ENCODE results near the gene CD6. TPM values are rescaled to one million over a fixed set of nuclear protein-coding genes. Genes with fewer than 3 reads are reported as not detected.

The CD6 gene
- total RNA-seq, 1 experiment from 2014 or later, result not detected

GRCh38 chr11:60952742-60953170, 18.7 kb upstream of the CD6 start:
- Histone ChIP-seq H3K79me2 (ENCODE audit: low read length) (peaks cover 36% of the 10 kb centered on the region), H3K9ac (ENCODE audit: low read length) (peak overlapping the region; percentile 90), H3K4me1 (ENCODE audit: low read length) (peaks cover 44% of the 10 kb centered on the region), H3K4me2 (ENCODE audit: low read depth, low read length, poor library complexity, severe bottlenecking) (peak overlapping the region; percentile 96), H3K9me3 (ENCODE audit: low read length) (no peaks in the 10 kb centered on the region), H3K4me3 (ENCODE audit: low read length) (peak overlapping the region; percentile 93; the same call in 1 of the 2 replicates), H3K9me2 (replicated peaks; ENCODE audit: insufficient read depth, low read length) (no peaks in the 10 kb centered on the region), H2AFZ (ENCODE audit: low read length) (peak overlapping the region; percentile 73; the same call in 1 of the 2 replicates), H3K36me3 (ENCODE audit: insufficient read depth, low read length) (no peaks in the 10 kb centered on the region; the same call in 1 of the 2 replicates), H3K27ac (ENCODE audit: low read length) (peak overlapping the region; percentile 85), H4K20me1 (ENCODE audit: insufficient read depth, low read depth, low read length) (no peaks in the 10 kb centered on the region), H3K27me3 (ENCODE audit: low read length) (no peaks in the 10 kb centered on the region)
- DNase-seq, result no peak

GRCh38 chr11:60953781-60954180, 17.7 kb upstream of the CD6 start:
- Histone ChIP-seq H3K36me3 (ENCODE audit: insufficient read depth, low read length) (no peaks in the 10 kb centered on the region), H3K4me2 (ENCODE audit: low read depth, low read length, poor library complexity, severe bottlenecking) (no peak overlapping the region), H3K27me3 (ENCODE audit: low read length) (no peaks in the 10 kb centered on the region), H3K9ac (ENCODE audit: low read length) (no peak overlapping the region), H3K79me2 (ENCODE audit: low read length) (peaks cover 27% of the 10 kb centered on the region), H3K9me3 (ENCODE audit: low read length) (no peaks in the 10 kb centered on the region), H2AFZ (ENCODE audit: low read length) (no peak overlapping the region), H4K20me1 (ENCODE audit: insufficient read depth, low read depth, low read length) (no peaks in the 10 kb centered on the region), H3K27ac (ENCODE audit: low read length) (no peak overlapping the region), H3K4me3 (ENCODE audit: low read length) (no peak overlapping the region), H3K9me2 (replicated peaks; ENCODE audit: insufficient read depth, low read length) (no peaks in the 10 kb centered on the region), H3K4me1 (ENCODE audit: low read length) (peaks cover 40% of the 10 kb centered on the region)
- DNase-seq, result no peak

- Histone ChIP-seq H3K4me3 (ENCODE audit: low read length) (no peak overlapping the region), H3K9me2 (replicated peaks; ENCODE audit: insufficient read depth, low read length) (no peaks in the 10 kb centered on the region), H3K27me3 (ENCODE audit: low read length) (no peaks in the 10 kb centered on the region), H3K4me2 (ENCODE audit: low read depth, low read length, poor library complexity, severe bottlenecking) (no peak overlapping the region), H3K4me1 (ENCODE audit: low read length) (peaks cover 37% of the 10 kb centered on the region), H3K79me2 (ENCODE audit: low read length) (peaks cover 22% of the 10 kb centered on the region), H3K36me3 (ENCODE audit: insufficient read depth, low read length) (no peaks in the 10 kb centered on the region), H3K9ac (ENCODE audit: low read length) (no peak overlapping the region), H2AFZ (ENCODE audit: low read length) (peak overlapping the region; percentile 70; the same call in 1 of the 2 replicates), H3K27ac (ENCODE audit: low read length) (no peak overlapping the region), H4K20me1 (ENCODE audit: insufficient read depth, low read depth, low read length) (no peaks in the 10 kb centered on the region), H3K9me3 (ENCODE audit: low read length) (no peaks in the 10 kb centered on the region)
- no peak for DNase-seq
Observed at GRCh38 chr11:60954421-60954820, 17.1 kb upstream of the CD6 start.

- Histone ChIP-seq H3K9ac (ENCODE audit: low read length) (no peak overlapping the region), H4K20me1 (ENCODE audit: insufficient read depth, low read depth, low read length) (no peaks in the 10 kb centered on the region)
Observed at GRCh38 chr11:60955571-60955970, 15.9 kb upstream of the CD6 start.

GRCh38 chr11:60957188-60957587, 14.3 kb upstream of the CD6 start:
- H3K4me2 ChIP-seq (ENCODE audit: low read depth, low read length, poor library complexity, severe bottlenecking), result no peak overlapping the region
- no peak overlapping the region for H2AFZ ChIP-seq (ENCODE audit: low read length)
- H3K9ac ChIP-seq (ENCODE audit: low read length), result no peak overlapping the region
- no peaks in the 10 kb centered on the region for H3K36me3 ChIP-seq (ENCODE audit: insufficient read depth, low read length)
- H3K27me3 ChIP-seq (ENCODE audit: low read length), result no peaks in the 10 kb centered on the region
- H3K9me2 ChIP-seq (replicated peaks; ENCODE audit: insufficient read depth, low read length), result no peaks in the 10 kb centered on the region
- H4K20me1 ChIP-seq (ENCODE audit: insufficient read depth, low read depth, low read length), result no peaks in the 10 kb centered on the region
- H3K79me2 ChIP-seq (ENCODE audit: low read length), result no peaks in the 10 kb centered on the region
- no peak overlapping the region for H3K27ac ChIP-seq (ENCODE audit: low read length)
- no peak overlapping the region for H3K4me3 ChIP-seq (ENCODE audit: low read length)
- no peak for DNase-seq
- H3K4me1 ChIP-seq (ENCODE audit: low read length), result peaks cover 14% of the 10 kb centered on the region
- H3K9me3 ChIP-seq (ENCODE audit: low read length), result no peaks in the 10 kb centered on the region

More at GRCh38 chr11:60955571-60955970, 15.9 kb upstream of the CD6 start:
- H3K9me3 ChIP-seq (ENCODE audit: low read length), result no peaks in the 10 kb centered on the region
- H3K27me3 ChIP-seq (ENCODE audit: low read length), result no peaks in the 10 kb centered on the region
- no peaks in the 10 kb centered on the region for H3K9me2 ChIP-seq (replicated peaks; ENCODE audit: insufficient read depth, low read length)
- no peak overlapping the region for H3K4me3 ChIP-seq (ENCODE audit: low read length)
- H3K27ac ChIP-seq (ENCODE audit: low read length), result no peak overlapping the region
- no peak overlapping the region for H2AFZ ChIP-seq (ENCODE audit: low read length)
- peaks cover 11% of the 10 kb centered on the region for H3K79me2 ChIP-seq (ENCODE audit: low read length)
- no peaks in the 10 kb centered on the region for H3K36me3 ChIP-seq (ENCODE audit: insufficient read depth, low read length)
- no peak overlapping the region for H3K4me2 ChIP-seq (ENCODE audit: low read depth, low read length, poor library complexity, severe bottlenecking)
- H3K4me1 ChIP-seq (ENCODE audit: low read length), result peaks cover 25% of the 10 kb centered on the region
- no peak for DNase-seq

GRCh38 chr11:60959431-60959830, 12.0 kb upstream of the CD6 start:
- Histone ChIP-seq H3K79me2 (ENCODE audit: low read length) (no peaks in the 10 kb centered on the region), H3K4me2 (ENCODE audit: low read depth, low read length, poor library complexity, severe bottlenecking) (no peak overlapping the region)

GRCh38 chr11:60960405-60960804, 11.1 kb upstream of the CD6 start:
- H3K36me3 ChIP-seq (ENCODE audit: insufficient read depth, low read length), result no peaks in the 10 kb centered on the region
- no peaks in the 10 kb centered on the region for H3K9me2 ChIP-seq (replicated peaks; ENCODE audit: insufficient read depth, low read length)
- H2AFZ ChIP-seq (ENCODE audit: low read length), result no peak overlapping the region
- no peak overlapping the region for H3K27ac ChIP-seq (ENCODE audit: low read length)
- no peak for DNase-seq
- peaks cover 3% of the 10 kb centered on the region; the same call in 1 of the 2 replicates for H3K4me1 ChIP-seq (ENCODE audit: low read length)
- H3K27me3 ChIP-seq (ENCODE audit: low read length), result no peaks in the 10 kb centered on the region
- no peak overlapping the region for H3K4me3 ChIP-seq (ENCODE audit: low read length)
- no peak overlapping the region for H3K4me2 ChIP-seq (ENCODE audit: low read depth, low read length, poor library complexity, severe bottlenecking)
- no peaks in the 10 kb centered on the region for H3K79me2 ChIP-seq (ENCODE audit: low read length)
- H3K9me3 ChIP-seq (ENCODE audit: low read length), result no peaks in the 10 kb centered on the region
- no peaks in the 10 kb centered on the region for H4K20me1 ChIP-seq (ENCODE audit: insufficient read depth, low read depth, low read length)
- no peak overlapping the region for H3K9ac ChIP-seq (ENCODE audit: low read length)

More at GRCh38 chr11:60959431-60959830, 12.0 kb upstream of the CD6 start:
- no peak overlapping the region for H3K27ac ChIP-seq (ENCODE audit: low read length)
- H3K27me3 ChIP-seq (ENCODE audit: low read length), result no peaks in the 10 kb centered on the region
- H3K9ac ChIP-seq (ENCODE audit: low read length), result no peak overlapping the region
- H3K9me3 ChIP-seq (ENCODE audit: low read length), result no peaks in the 10 kb centered on the region
- H3K4me3 ChIP-seq (ENCODE audit: low read length), result no peak overlapping the region
- H3K4me1 ChIP-seq (ENCODE audit: low read length), result peaks cover 4% of the 10 kb centered on the region; the same call in 1 of the 2 replicates
- H3K9me2 ChIP-seq (replicated peaks; ENCODE audit: insufficient read depth, low read length), result no peaks in the 10 kb centered on the region
- no peaks in the 10 kb centered on the region for H3K36me3 ChIP-seq (ENCODE audit: insufficient read depth, low read length)
- H2AFZ ChIP-seq (ENCODE audit: low read length), result no peak overlapping the region
- DNase-seq, result no peak
- no peaks in the 10 kb centered on the region for H4K20me1 ChIP-seq (ENCODE audit: insufficient read depth, low read depth, low read length)

- H3K4me1 ChIP-seq (ENCODE audit: low read length), result peaks cover 3% of the 10 kb centered on the region; the same call in 1 of the 2 replicates
- no peaks in the 10 kb centered on the region for H3K79me2 ChIP-seq (ENCODE audit: low read length)
- H4K20me1 ChIP-seq (ENCODE audit: insufficient read depth, low read depth, low read length), result no peaks in the 10 kb centered on the region
- no peak overlapping the region for H2AFZ ChIP-seq (ENCODE audit: low read length)
- H3K27ac ChIP-seq (ENCODE audit: low read length), result no peak overlapping the region
- DNase-seq, result no peak
- no peaks in the 10 kb centered on the region for H3K9me2 ChIP-seq (replicated peaks; ENCODE audit: insufficient read depth, low read length)
- H3K4me3 ChIP-seq (ENCODE audit: low read length), result no peak overlapping the region
- no peak overlapping the region for H3K4me2 ChIP-seq (ENCODE audit: low read depth, low read length, poor library complexity, severe bottlenecking)
- H3K36me3 ChIP-seq (ENCODE audit: insufficient read depth, low read length), result no peaks in the 10 kb centered on the region
- no peaks in the 10 kb centered on the region for H3K27me3 ChIP-seq (ENCODE audit: low read length)
- no peak overlapping the region for H3K9ac ChIP-seq (ENCODE audit: low read length)
- no peaks in the 10 kb centered on the region for H3K9me3 ChIP-seq (ENCODE audit: low read length)
Observed at GRCh38 chr11:60964801-60965200, 6.7 kb upstream of the CD6 start.

Data from Karpas-422 (cell line).